ENCODE data around the gene LTB4R2.
A peak's percentile ranks its signal among the peaks of the same experiment; 100 is the strongest.

LTB4R2 gene

DNA sequence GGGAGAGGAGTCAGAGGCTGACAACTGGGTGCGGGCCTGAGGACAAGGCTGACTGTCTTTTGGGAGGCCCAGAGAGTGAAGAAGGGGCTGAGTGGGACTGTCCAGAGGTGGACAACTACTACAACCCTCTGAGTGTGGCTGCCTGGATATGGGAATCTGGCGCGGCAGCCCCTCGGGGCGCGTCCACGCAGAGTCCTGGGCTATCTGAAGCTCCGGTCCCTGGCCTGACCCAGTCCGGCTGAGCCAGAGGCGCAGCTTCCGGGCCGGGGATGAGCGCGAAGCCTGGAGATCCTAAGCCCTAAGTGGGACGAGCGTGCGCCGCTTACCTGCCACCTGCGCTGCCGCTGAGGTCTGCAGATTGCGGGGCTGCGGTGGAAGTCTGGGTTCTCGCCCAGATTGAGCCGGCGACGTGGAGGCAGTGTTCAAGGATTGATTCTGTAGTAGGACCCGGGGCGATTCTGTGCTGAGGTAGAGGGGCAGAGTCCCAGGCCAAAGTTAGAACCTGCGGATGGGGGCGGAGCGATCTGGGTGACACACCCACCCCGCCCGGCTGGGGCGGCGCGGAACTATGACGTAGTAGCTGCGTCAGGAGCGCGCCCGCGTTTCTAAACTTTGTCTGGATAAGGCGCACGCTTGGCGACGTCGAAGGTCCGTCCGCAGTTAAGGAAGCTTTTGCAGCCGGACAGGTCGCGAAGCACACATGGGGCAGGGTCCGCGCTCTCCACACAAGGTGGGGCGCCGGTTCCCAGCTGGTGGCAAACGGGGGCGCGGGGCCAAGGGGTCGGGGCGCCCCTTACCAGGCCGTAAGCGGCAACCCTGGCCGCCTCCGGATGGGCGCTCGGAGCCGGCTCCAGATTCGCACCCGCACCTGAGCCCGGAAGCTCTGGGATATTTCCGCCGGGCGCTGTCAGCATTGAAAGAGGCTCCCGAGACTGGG, 10.4 kb upstream of the LTB4R2 start, which contains the start of the genes DHRS1 and NOP9:
Gene DHRS1 (minus strand): TSS at position 526 of the 937 bp plus-strand sequence. CDS start 674 bp downstream, outside the sequence.
Gene NOP9 (plus strand): TSS at position 596 of the 937 bp plus-strand sequence. CDS start 105 bp downstream, at position 701.
- DNase-seq, result peak; percentile 85

DNA sequence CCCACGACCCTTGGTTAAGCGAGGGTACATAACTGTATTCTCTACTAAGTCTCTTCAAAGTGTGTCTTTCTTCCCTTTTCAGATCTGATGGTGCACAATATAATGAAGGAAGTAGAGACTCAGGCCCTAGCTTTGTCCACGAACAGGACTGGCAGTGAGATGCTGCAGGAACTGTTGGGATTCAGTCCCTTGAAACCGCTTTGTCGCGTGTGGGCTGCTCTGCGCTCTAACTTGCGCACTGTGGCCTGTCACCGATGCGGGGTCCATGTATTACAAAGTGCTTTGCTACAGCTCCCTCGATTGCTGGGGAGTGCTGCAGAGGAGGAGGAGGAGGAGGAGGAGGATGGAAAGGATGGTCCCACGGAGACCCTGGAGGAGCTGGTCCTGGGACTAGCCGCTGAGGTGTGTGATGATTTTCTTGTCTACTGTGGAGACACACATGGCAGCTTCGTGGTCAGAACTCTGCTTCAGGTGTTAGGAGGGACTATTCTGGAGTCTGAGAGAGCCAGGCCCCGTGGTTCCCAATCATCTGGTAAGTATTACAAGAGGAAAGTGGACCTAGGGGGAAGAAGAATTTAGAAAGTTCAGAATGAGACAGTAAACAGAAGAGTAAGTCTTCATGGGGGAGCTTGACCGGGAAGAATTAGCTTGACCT, 9.5 kb upstream of the LTB4R2 start:
- no peak for DNase-seq

DNA sequence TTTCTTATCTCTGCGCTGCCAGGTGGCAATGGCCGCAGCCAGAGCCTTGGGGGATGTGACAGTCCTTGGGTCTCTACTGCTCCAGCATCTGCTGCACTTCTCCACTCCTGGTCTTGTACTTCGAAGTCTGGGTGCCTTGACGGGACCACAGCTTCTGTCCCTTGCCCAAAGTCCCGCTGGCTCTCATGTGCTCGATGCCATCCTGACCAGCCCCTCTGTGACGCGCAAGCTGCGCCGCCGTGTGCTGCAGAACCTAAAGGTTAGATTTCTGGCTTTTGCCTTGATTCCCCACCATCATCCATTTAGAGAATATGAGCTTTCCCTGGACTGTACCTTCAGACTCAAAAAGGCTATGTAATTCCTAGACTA, 5.9 kb upstream of the LTB4R2 start:
- DNase-seq, result no peak

DNA sequence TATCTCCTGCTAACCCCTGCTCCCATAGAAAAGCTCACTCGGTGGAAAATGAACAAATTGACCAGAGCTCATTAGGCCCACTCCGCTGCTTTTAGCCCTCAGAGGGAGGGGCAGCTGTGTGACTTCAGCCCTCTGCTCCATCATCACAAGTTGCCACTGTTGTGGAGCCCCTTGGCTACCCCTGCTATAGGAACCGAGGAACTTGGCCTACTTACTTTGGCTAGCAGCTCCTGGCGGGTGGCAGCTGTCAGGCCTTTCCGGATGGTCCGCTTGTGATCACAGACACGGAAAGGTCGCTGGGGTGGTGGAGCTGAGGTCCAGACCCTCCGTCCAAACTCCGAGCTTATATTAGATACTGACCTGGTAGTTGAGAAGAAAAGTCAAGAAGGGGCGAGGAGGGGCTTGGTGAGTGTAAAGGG, 2.8 kb upstream of the LTB4R2 start:
- DNase-seq, result no peak

DNA sequence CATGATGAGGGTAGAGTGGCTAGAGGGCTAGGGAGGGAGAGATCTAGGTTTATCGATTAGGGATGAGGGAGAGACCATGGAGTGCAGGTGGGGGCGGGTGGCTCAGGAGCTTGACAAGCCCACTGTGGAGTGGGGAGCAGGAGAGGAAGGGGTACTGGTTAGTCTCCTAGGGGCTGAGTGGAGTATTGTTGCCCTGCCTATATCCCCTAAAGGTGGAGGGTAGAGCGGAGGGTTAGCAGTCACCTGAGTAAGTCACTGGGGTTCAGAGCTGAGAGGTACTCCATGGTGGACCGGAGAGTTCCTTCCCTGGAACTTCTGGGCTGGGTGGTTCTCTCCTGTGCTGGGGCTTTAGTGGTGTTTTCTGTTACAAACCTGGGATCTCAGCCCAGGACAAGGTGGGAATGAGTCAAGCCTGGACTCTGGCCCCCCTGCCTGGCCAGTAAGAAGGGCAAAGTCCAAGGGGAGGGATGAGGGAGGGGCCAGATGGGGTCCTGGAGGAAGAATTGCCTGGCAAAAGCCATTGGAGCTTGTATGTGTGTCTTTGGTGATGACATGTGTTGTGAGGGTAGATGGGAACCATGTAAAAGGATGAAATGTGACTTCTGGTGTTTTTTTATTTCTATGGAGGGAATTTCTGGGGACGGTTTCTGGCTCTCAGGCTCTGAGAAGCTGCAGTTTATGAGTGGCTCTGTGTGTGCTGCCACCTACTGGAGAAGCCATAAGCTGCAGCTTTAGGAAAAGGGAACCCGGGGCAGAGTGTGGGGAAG, 2.2 kb upstream of the LTB4R2 start, which contains the start of gene CIDEB:
Gene CIDEB (minus strand): TSS at position 403 of the 767 bp plus-strand sequence. CDS start 119 bp downstream, at position 284.
- peak; percentile 9 for DNase-seq

DNA sequence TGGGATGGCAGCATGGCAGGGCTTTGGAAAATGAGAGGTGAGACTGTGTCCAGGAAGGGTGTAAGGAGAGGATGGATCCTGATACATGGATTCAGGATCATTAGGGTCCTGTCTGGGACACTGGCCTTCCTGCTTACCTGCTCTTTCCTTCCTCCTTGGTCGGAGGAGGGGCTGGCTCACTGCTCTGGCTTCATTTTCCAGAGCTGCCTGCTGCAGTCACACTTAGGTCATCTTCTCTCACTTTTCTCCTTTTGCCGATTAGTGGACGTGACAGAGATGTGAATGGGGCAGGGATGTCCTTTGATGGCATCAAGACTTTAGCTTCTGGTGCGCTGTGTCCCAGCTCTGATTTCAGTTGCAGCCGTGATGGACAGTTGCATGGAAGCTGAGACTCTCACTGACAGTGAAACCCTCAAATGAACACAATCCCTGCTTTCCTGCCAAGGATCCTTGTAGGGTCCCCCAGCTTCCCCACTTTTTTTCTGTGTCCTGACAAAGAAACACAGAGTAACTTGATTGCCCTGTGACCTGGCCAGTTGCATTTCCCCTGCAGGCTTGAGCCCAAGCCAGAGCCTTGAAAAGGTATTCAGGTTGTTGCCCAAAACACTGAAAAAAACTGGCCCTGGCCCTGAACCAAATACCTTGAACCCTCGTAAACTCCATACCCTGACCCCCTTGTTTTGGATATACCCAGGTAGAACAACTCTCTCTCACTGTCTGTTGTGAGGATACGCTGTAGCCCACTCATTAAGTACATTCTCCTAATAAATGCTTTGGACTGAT, 1.4 kb upstream of the LTB4R2 start:
- no peak for DNase-seq

DNA sequence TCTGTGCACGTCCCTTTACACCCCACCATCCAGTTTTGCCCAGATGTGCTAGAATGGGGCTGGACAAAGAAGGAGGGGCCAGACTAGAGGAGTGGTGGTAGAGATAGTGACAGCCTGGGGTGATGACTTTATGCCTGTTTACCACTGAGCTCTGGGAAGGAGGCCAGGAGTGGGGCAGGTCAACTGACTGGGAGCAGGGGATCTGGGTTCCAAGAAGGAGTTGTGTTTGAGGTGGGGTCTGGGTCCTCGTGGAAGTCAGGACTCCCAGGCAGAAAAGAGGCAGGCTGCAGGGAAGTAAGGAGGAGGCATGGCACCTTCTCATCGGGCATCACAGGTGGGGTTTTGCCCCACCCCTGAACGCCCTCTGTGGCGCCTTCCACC, 315 bp downstream of the LTB4R2 start:
- no peak for DNase-seq

DNA sequence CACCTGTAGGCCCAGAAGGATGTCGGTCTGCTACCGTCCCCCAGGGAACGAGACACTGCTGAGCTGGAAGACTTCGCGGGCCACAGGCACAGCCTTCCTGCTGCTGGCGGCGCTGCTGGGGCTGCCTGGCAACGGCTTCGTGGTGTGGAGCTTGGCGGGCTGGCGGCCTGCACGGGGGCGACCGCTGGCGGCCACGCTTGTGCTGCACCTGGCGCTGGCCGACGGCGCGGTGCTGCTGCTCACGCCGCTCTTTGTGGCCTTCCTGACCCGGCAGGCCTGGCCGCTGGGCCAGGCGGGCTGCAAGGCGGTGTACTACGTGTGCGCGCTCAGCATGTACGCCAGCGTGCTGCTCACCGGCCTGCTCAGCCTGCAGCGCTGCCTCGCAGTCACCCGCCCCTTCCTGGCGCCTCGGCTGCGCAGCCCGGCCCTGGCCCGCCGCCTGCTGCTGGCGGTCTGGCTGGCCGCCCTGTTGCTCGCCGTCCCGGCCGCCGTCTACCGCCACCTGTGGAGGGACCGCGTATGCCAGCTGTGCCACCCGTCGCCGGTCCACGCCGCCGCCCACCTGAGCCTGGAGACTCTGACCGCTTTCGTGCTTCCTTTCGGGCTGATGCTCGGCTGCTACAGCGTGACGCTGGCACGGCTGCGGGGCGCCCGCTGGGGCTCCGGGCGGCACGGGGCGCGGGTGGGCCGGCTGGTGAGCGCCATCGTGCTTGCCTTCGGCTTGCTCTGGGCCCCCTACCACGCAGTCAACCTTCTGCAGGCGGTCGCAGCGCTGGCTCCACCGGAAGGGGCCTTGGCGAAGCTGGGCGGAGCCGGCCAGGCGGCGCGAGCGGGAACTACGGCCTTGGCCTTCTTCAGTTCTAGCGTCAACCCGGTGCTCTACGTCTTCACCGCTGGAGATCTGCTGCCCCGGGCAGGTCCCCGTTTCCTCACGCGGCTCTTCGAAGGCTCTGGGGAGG, 985 bp downstream of the LTB4R2 start, which contains the start of gene LTB4R:
Gene LTB4R (plus strand): TSS at position 857 of the 959 bp plus-strand sequence. CDS start 4,150 bp downstream, outside the sequence.
- DNase-seq, result peak; percentile 65

DNA sequence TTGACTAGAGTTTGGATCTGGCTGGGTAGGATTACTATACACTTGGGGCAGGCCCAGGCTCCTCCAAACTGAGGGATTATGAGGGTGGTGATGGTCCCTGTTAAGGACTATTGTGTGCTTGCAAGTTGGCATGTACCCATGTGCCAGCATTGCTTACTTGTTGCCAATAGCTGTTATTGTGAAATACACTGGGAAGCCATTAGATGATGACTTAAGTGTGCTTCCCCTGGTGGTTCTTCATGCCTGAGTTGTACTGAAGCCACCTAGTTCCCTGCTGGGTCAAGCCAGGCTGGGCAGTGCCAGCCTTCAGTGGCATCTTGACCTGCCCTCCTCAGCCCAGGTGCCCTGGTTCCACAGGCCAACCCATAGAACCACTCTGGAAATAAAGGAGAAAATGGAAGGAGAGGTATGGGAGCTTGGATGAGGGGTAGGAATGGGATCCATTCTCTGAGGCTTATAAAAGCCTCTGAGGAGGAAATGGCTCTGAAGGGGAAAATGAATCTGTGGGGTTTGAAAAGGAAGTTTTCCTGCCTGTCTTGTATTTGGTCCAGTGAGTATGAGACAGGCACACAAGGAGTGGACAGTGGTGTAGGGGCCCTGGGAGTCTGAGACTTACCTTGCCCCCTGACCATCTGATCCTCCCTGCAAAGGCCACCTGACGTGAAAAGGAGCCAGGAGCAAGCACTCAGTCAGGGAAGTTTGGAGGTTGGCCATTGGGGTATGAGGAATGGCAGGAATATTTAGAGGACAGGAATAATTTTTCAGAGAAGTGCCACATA, 2.1 kb downstream of the LTB4R2 start:
- DNase-seq, result no peak

DNA sequence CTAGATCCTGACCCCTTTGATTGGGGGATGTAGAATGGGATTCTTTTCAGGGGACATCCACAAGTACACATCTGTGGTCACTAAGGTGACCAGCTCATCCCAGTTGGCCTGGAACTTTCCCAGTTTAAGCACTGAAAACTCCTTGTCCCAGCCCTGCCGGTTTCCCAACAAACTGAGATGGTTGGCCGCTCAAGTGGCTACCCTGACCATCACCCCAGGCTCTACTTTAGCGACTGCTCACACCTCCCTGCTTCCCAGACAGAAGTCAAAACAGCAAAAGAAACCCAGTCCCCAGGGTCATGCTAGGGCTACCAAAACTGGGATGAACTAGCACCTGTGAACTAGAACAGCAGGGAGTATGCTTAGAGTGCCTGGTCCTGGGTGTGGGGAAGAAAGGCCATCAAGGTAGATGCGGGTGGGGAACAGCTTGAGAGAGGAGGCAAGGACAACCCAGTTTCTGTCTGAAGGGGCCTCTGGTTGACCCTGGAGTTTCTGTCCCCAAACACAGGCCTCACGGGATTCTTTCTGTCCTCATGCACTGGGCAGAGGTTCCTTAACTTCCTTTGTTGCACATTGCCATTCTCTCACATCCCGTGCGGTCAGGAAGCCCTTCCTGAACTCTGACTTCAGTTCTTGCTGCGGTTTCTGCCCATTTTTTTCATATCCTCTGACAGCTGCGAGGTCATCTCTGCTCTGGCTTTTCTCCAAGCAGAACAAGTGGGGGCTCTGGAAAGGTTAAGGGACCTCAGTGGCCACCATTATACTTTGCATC, 3.0 kb downstream of the LTB4R2 start:
- no peak for DNase-seq

DNA sequence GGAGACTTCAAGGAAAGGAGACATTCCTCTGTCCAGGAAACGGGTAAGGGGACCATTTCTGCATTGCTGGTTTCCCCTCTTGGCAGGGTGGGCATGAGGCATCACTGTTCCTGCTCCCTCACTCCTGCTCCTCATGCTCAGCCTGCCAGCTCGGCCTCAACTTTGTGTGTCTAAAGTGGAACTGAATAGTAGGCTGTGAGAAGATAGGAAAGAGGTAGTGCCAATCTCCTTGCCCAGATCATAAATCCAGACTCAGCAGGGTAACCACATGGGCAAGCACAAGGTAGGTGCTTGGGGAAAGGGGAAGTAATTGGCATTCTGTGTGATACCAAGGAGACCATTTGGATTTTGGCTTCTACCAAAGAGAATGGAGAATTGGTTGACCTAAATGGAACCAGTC, 4.0 kb downstream of the LTB4R2 start:
- DNase-seq, result no peak

DNA sequence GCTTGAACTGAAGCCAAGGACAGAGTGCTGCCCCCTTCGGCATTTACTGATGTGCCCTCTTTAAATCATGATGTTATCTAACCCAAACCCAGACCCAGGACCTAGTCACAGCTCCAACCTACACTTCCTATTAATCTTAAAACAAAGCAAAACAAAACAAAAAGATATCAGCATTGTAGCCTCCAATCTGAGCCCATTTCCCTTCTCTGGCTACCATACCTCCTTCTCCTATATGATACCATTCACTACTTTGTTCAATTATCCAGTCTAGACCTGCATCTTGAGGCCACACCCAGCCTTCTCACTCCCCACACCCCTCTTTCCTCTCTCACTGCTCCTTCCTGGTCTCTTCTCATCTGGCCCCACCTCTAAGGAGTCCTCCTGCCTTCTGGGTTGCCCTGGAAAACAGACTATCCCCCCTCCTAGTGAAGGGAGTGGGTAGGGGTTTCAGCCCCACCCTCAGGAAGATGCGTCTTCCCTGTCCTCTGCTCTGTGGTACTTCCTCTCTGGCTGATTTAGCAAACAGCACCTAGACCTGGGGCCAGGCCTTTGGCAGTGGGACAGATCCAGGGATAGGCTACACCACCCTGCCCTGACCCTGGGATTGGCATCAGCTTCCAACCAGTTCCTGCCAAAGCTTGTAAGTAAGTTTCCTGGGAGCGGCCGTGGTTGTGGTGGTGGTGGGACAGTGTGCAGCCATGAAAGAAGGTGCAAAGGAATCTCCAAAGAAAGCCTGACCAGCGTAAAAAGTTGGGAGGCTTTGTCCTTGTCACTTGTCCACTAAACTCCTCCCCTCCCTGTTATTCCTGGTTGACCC, 4.6 kb downstream of the LTB4R2 start:
- DNase-seq, result no peak

DNA sequence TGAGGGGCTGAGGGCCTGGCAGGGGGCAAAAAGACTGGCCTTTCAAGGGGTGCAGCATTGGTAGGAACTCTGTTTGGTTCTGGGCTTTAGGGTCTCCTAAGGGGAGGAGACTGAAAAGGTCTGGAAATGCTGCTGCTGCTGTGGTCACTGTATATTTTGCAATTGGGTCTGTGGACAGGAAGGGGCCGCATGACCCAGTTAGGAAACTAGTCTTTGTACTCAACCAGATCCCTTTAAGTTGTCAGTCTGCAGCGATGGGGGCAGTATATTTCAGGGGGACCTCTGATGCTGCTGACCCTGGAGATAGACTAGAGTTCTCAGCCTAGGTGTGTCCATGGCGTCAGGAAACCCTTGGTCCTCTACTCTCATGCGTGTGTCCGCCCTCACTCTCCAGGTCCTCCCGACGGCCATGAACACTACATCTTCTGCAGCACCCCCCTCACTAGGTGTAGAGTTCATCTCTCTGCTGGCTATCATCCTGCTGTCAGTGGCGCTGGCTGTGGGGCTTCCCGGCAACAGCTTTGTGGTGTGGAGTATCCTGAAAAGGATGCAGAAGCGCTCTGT, 5.4 kb downstream of the LTB4R2 start:
- DNase-seq, result no peak

DNA sequence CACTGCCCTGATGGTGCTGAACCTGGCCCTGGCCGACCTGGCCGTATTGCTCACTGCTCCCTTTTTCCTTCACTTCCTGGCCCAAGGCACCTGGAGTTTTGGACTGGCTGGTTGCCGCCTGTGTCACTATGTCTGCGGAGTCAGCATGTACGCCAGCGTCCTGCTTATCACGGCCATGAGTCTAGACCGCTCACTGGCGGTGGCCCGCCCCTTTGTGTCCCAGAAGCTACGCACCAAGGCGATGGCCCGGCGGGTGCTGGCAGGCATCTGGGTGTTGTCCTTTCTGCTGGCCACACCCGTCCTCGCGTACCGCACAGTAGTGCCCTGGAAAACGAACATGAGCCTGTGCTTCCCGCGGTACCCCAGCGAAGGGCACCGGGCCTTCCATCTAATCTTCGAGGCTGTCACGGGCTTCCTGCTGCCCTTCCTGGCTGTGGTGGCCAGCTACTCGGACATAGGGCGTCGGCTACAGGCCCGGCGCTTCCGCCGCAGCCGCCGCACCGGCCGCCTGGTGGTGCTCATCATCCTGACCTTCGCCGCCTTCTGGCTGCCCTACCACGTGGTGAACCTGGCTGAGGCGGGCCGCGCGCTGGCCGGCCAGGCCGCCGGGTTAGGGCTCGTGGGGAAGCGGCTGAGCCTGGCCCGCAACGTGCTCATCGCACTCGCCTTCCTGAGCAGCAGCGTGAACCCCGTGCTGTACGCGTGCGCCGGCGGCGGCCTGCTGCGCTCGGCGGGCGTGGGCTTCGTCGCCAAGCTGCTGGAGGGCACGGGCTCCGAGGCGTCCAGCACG, 6.1 kb downstream of the LTB4R2 start:
- DNase-seq, result no peak

DNA sequence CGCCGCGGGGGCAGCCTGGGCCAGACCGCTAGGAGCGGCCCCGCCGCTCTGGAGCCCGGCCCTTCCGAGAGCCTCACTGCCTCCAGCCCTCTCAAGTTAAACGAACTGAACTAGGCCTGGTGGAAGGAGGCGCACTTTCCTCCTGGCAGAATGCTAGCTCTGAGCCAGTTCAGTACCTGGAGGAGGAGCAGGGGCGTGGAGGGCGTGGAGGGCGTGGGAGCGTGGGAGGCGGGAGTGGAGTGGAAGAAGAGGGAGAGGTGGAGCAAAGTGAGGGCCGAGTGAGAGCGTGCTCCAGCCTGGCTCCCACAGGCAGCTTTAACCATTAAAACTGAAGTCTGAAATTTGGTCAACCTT, 6.6 kb downstream of the LTB4R2 start:
- DNase-seq, result no peak

DNA sequence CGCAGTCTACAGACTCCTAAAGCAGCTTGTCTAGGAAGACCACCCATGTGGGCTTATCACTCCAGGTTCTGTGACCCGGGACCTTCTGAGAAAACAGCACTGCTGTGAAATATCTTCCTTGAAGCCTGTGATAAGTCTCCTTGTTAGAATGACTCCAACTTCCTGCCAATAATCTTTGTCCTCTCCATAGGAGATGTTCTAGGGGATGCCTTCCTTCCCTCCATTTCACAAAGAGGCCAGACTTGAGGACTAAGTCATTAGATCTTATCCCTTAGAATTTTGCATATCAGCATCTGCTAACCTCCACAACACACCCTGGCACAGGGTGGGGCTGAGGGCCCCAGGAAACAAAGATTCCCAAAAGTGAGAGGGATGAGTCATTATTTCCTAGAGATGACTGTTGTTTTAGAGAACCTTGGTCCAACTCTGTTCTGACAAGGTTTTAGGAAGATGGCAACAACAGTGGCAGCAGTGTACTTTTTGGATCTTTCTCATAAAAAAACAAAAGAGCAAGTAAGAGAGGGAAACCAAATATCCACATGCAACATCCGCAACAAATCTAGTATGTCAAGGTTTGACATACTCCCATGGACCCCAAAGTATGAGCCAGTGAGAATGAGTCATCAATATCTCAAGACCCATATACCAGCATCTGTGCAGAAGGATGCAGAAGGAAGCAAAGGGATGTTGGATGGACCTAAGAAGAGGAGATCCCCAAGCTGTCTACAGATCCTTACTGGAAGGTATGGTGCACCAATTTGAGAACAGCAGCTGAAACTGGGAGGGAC, 7.4 kb downstream of the LTB4R2 start:
- no peak for DNase-seq

Measured in NCI-H1436 (cell line).